ENCODE results near the gene TMEM263. TPM values are rescaled to one million over a fixed set of nuclear protein-coding genes. Genes with fewer than 3 reads are reported as not detected.

The TMEM263 gene
- 23.0 to 32.1 TPM (median 30.9 TPM) in 5 replicates for total RNA-seq (2022; extraction: Qiagen RNA extraction; ENCODE audit: low read depth)

DNA sequence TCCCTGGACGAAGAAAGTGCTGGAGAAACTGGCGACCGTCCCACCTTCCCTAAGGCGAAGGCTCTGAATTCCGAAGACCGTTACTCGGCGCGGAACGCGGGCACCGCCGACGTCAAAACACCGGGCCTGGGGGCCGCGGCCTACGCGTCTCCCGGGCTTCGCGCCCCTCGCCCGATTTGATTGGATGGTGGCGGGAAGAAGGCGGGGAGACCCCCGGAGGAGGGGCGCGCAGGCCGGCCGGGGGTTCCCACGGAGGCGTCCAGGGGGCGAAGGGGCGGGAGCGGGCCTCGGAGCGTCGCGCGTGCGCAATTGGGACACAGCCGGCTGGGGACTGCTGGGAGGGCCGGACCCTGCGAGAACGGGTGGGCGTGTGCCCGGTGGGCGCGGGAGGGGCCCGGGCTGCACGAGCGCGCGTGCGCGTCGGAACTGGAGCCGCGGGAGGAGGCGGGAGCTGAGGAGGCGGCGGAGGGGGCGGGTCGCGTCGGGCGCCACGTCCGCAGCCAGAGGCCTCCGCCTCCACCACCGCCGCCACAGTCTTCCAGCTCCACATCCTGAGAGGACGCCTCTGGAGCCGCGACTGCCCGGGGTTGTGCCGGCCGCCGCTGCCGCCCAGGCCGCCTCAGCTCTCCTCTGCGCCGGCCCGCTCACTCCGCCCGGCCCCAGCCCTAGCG is at the start of gene TMEM263:
TSS of gene TMEM263 (plus strand) at position 531 of the 671 bp plus-strand sequence. CDS start 11,210 bp downstream, outside the sequence.

DNA sequence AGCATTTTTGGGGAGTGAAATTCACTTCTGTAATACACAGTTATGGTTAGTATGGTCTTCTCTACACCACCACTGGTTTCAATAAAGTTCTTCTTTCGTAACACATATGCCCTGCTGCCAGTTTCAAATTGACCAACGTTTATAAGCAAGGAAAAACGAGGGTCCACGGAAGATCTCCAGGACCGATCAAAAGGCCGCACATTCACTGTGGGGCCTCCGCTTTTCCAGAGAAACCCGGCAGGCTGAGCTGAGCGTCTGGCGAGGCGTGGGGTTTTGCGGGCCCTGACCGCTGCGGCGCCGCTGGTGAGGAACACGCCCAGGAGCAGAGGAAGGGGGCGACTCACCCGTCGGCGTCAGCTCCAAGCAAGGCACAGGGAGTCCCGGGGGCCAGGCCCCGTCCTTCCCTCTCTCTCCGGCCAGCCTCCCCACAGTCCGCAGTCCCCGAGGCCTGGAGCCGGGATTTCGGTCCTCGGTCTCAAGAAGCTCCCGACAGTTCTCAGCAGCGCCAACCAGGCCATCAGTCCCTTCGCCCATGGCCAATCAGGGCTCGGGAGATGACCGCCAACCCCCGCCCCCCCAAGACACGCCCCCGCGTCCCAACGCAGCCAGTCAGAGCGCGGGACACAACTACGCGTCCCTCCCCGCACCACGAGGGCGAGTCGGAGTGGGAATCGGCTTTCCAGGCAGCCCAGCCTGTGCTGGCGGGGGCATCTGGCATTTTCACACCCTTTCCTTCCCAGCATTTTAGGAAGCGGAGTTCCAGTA is 31.1 kb downstream of the TMEM263 start, which contains the start of gene MTERF2:
TSS of gene MTERF2 (minus strand) at position 522 of the 765 bp plus-strand sequence. CDS start 8,432 bp downstream, outside the sequence.

Other genes with a start within 250 kb of the TMEM263 start
- 6.2 to 11.4 TPM (median 9.9 TPM) in 5 replicates for gene RIC8B, start 181.2 kb upstream of the TMEM263 start, total RNA-seq (2022; extraction: Qiagen RNA extraction; ENCODE audit: low read depth)
- 3.0 to 7.4 TPM (median 4.5 TPM) in 5 replicates for gene MTERF2, start 31.2 kb downstream of the TMEM263 start, total RNA-seq (2022; extraction: Qiagen RNA extraction; ENCODE audit: low read depth)
- 20.2 to 32.4 TPM (median 26.8 TPM) in 5 replicates for gene CRY1, start 137.6 kb downstream of the TMEM263 start, total RNA-seq (2022; extraction: Qiagen RNA extraction; ENCODE audit: low read depth)